GM21717 (cell line): Measurements from ENCODE around the gene DHX40.
"Not testable (repeated sequence)": the region's sequence is repeated elsewhere in the genome, so short reads cannot be mapped to it uniquely, and the experiment has no call there.

Experiments
- ATAC-seq: cut with Tn5 transposase; IDR thresholded peaks from one replicate; pipeline ENCODE4 v1.9.1; 2021; ENCODE audit warnings: mild to moderate bottlenecking, moderate library complexity; ENCODE audit not compliant: unreplicated experiment

Gene DHX40

DNA sequence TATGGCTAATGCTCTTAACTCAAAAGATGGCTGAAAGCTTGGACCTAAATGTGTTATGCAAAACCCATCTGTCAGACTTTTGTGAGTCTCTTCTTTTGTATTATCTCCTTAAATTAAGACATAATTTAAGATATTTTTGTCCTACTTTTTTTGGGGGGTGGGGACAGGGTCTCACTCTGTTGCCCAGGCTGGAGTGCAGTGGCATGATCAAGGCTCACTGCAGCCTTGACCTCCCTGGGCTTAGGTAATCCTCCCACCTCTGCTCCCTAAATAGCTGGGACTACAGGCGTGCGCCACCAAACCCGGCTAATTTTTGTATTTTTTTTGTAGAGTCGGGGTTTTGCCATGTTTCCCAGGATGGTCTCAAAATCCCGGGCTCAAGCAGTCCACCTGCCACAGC, 61.3 kb downstream of the DHX40 start:
- ATAC-seq: no peak

- no peak for ATAC-seq
These were observed 61.9 kb downstream of the DHX40 start for GRCh38 chr17:59627274-59627673.

GRCh38 chr17:59627770-59628171, 62.4 kb downstream of the DHX40 start:
- peak; percentile 48 for ATAC-seq

DNA sequence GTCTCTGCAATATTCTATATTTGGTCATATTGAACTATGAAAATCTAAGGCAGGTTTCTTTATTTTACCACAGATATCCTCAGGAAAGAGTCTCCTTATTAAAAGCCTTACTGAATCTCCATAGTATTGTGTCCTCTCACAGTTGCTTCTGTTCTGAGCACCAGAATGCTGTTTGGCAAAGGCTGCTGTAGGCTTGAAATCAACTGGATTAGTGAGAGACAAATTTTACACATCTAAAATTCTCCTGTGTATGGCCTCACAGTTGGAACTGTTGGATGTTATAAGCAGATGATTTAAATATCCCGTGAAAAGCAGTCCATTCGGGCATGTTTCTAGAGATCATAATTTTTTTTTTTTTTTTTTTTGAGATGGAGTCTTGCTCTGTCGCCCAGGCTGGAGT, 63.8 kb downstream of the DHX40 start:
- ATAC-seq: no peak

GRCh38 chr17:59631276-59631675, 65.9 kb downstream of the DHX40 start:
- no peak for ATAC-seq

- ATAC-seq: no peak
These were observed 67.0 kb downstream of the DHX40 start for GRCh38 chr17:59632398-59632797.

- no peak for ATAC-seq
These were observed 68.4 kb downstream of the DHX40 start for GRCh38 chr17:59633658-59634359.

DNA sequence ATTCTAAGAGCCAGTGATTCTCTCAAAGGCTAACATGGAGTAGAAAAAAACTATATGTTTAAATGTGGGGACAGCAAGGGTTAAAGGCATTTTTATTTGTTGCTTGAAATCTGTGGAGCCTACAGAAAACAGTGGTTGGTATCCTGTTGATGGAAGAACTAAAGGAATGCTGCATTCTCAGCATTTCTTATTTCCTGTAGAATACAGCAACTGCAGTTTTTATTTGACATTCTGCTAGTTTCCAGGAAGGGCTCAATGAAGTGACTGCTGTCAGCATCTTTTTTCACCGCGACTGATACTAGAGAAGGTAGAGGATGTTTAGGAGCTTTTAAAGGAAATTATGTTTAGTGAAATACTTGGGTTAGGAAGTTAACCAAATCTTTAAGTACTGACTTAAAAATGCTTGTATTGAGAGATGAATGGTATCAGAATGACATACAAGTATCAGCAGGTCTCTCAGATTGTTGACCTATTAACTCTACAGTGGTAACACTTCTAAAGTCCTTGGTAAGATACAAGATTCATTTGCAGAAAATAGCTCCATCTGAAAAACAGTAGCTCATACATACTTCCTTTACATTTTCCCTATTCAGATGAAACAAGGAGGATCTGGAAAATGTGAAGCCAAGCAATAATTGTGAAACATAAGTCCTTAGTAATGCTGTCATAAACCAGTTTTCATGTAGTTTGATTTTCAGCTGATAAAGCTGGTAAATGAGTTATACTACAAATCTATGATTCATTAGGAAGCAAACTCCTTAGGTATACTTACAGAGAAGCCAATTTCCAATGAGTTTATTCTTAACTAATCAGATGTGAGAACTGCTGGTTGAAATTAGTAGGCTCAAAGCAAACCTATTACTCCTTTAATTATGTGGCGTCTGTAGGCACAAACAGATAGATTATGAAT, 69.5 kb downstream of the DHX40 start:
- ATAC-seq: no peak

DNA sequence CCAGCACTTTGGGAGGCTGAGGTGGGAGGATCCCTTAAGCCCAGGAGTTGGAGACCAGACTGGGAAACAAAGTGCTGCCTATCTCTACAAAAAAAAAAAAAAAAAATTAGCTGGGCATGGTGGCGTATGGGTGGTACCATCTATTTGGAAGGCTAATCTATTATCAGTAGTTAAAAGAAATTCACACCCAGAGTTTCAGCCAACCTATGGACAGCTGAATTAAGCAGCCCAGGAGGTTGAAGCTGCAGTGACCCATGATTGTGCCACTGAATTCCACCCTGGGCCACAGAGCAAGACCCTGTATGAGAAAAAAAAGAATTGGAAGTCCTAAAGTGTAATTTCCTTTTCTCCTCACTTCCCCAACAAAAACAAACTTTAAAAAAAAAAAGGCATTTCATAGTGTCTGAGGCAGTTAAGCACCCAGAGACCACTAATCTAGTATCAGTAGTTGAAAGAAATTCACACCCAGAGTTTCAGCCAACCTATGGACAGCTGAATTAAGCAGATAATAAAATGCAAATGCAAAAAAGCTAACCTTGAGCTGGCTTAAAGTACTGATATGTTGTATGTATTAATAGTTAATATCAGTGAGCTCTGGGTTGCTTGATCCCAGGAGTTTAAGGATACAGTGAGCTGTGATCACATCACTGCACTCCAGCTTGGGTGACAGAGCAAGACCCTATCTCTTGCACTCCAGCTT, 72.4 kb downstream of the DHX40 start:
- no peak for ATAC-seq

DNA sequence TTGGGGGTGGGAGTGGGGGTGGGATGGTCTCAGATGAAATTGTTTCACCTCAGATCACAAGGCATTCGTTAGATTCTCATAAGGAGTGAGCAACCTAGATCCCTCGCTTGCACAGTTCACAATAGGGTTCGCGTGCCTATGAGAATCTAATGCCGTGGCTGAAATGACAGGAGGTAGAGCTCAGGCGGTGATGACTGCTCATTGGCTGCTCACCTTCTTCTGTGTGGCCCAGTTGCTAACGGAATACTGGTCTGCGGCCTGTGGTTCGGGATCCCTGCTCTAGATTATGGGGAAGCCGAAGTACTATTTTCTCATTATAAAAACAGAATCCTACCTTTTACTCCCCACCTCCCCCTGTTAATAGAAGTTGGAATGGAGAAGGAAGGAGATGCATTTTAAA, 73.1 kb downstream of the DHX40 start:
- ATAC-seq: no peak

GRCh38 chr17:59641799-59642484, 76.5 kb downstream of the DHX40 start:
- ATAC-seq: peak; percentile 76

GRCh38 chr17:59642565-59642964, 77.2 kb downstream of the DHX40 start:
- no peak for ATAC-seq

- no peak for ATAC-seq
These were observed 78.0 kb downstream of the DHX40 start for GRCh38 chr17:59643159-59644140.

GRCh38 chr17:59647288-59647687, 81.9 kb downstream of the DHX40 start:
- ATAC-seq: no peak

DNA sequence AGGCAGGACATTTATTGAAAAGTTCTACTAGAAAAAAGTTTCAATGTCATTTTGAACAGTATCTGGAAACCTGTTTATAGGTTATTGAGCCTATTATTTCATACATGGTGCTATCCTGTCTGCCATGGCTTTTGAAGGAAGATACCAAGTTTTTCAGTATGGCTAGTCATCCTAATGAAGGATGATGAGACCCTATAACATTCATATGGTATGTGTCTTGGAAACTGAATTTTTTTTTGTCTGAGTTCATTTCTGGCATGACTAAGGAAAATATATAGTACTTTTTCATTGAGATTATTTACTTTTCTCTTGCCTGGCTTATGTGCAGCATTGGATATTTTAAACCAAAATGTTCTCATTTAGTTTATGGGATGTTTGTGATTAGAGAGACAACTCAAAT, 84.5 kb downstream of the DHX40 start:
- no peak for ATAC-seq

GRCh38 chr17:59650642-59651041, 85.2 kb downstream of the DHX40 start:
- no peak for ATAC-seq

- ATAC-seq: no peak
These were observed 85.9 kb downstream of the DHX40 start for GRCh38 chr17:59651346-59651745.

DNA sequence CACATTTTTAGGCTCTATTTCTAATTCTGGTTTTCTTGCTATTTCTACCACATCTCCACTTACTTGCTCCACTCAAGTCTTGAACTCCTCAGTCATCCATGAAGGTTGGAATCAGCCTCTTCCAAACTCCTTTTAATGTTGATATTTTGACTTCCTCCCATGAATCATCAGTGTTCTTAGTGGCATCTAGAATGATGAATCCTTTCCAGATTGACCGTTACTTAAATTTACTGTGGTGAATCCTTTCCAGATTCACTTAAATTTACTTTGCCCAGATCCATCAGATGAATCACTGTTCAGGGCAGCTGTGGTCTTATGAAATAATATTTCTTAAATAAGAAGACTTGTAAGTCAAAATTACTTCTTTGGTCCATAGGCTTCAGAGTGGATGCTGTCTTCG, 86.7 kb downstream of the DHX40 start:
- ATAC-seq: no peak

DNA sequence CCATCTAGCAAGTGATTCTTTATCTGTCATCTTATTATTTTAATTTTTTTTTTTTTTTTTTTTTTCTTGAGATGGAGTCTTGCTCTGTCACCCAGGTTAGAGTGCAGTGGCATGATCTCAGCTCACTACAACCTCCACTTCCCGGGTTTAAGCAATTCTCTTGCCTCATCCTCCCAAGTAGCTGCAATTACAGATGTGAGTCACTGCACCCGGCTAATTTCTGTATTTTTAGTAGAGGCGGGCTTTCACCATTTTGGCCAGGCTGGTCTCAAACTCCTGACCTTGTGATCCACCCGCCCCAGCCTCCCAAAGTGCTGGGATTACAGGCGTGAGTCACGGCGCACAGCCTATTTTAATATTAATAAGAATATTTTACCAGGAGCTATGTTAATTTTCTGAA, 91.2 kb downstream of the DHX40 start:
- not testable (repeated sequence) for ATAC-seq
